ENCODE measurements around the gene TARS3. TPM values are rescaled to one million over a fixed set of nuclear protein-coding genes. Genes with fewer than 3 reads are reported as not detected.

The TARS3 gene
- total RNA-seq, 4 donors from 2014 or later: 17.3 to 31.3 (median 27.7) TPM

- TF ChIP-seq, protein P1, sequence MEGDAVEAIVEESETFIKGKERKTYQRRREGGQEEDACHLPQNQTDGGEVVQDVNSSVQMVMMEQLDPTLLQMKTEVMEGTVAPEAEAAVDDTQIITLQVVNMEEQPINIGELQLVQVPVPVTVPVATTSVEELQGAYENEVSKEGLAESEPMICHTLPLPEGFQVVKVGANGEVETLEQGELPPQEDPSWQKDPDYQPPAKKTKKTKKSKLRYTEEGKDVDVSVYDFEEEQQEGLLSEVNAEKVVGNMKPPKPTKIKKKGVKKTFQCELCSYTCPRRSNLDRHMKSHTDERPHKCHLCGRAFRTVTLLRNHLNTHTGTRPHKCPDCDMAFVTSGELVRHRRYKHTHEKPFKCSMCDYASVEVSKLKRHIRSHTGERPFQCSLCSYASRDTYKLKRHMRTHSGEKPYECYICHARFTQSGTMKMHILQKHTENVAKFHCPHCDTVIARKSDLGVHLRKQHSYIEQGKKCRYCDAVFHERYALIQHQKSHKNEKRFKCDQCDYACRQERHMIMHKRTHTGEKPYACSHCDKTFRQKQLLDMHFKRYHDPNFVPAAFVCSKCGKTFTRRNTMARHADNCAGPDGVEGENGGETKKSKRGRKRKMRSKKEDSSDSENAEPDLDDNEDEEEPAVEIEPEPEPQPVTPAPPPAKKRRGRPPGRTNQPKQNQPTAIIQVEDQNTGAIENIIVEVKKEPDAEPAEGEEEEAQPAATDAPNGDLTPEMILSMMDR (IDR thresholded peaks at IDR 0.05; ENCODE audit: low read depth): no peak
These were observed 110.9 kb downstream of the TARS3 start for GRCh38 chr15:101613130-101614000.

DNA sequence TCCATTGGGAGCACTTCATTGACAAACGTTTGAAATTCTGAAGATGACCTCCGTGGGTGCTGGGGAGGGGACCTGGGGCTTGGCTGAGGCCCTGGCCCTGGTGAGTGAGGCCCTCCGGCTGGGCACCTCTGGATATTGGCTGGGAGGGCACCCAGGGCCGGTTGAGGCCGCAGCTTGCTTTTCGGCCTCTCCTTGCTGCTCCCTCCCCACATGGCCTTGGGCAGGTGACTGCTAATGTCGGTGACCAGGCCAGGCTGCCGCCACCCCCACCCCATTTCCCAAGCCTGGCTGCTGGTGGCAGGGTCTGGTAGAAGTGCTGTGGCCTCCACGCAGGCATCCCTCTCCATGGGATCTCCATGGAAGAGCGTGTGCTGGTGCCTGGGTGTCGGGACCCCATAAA lies 111.6 kb downstream of the TARS3 start:
- TF ChIP-seq, protein P1 (IDR thresholded peaks at IDR 0.05; ENCODE audit: low read depth): no peak

- TF ChIP-seq, protein P1 (IDR thresholded peaks at IDR 0.05; ENCODE audit: low read depth): no peak
These were observed 112.5 kb downstream of the TARS3 start for GRCh38 chr15:101611580-101612299.

- TF ChIP-seq, protein P1 (IDR thresholded peaks at IDR 0.05; ENCODE audit: low read depth): no peak
These were observed 113.3 kb downstream of the TARS3 start for GRCh38 chr15:101611007-101611406.

GRCh38 chr15:101610611-101611000 lies 113.7 kb downstream of the TARS3 start:
- TF ChIP-seq, protein P1 (IDR thresholded peaks at IDR 0.05; ENCODE audit: low read depth): no peak

DNA sequence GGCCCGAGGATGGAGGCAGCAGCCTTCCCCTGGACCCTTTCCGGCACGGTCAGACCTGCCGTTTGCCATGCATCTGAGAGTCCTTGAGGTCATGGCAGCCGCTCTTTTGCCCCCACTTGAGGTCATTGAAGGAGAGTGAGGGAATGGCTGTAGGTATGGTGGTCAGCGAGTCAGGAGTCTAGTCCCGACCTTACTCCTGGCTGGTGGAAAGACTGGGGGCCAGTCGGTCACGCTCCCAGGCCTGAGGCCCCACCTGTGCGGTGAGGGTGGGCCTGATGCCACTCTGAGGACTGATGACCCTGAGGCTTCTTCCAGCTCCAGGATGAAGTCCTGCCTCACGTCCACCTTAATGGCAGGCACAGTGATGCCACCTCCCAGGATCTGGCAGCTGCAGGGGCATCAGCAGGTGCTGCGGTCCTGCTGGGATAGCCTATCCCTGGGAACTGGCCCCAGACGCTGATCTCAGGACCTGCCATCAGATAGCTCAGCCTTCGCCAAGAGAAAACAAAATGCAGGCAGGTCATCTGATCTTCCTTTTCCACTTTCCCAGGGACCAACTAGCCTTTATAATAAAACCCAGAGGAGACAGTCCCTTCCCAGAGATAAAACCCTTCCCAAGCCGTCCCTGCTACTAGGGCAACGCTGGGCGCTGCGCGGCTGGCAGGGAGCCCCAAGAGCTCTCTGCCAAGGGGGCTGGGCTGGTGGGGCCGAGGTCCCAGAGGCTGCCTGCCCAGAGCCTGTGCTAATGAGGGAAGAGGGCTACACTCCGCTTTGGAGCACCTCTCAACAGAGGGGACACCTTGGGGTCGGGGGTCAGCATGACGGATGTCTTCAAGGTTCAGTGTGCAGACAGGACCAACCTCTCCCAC lies 114.3 kb downstream of the TARS3 start:
- TF ChIP-seq, protein P1 (IDR thresholded peaks at IDR 0.05; ENCODE audit: low read depth): no peak

All from subcutaneous adipose tissue (tissue), 4 donors.